Rectal smooth muscle tissue (tissue), 1 donor: ENCODE data around the gene ARHGEF7.

Experiments
- H3K27ac ChIP-seq: one replicate; pipeline ENCODE4 v1.7.0; 2013; ENCODE audit warnings: low read depth, low read length, inconsistent platforms
- H3K27me3 ChIP-seq: one replicate; pipeline ENCODE4 v1.7.0; 2013; ENCODE audit warnings: low read length; ENCODE audit not compliant: control insufficient read depth, insufficient read depth
- H3K36me3 ChIP-seq: one replicate; pipeline ENCODE4 v1.7.0; 2013; ENCODE audit warnings: low read length; ENCODE audit not compliant: control insufficient read depth, insufficient read depth
- H3K4me1 ChIP-seq: one replicate; pipeline ENCODE4 v1.7.0; 2013; ENCODE audit warnings: low read length; ENCODE audit not compliant: control insufficient read depth, insufficient read depth
- H3K4me3 ChIP-seq: one replicate; pipeline ENCODE4 v1.7.0; 2013; ENCODE audit warnings: low read length
- H3K9ac ChIP-seq: one replicate; pipeline ENCODE4 v1.7.0; 2013; ENCODE audit warnings: low read length

Gene ARHGEF7

GRCh38 chr13:111123649-111124048, 8.5 kb downstream of the ARHGEF7 start:
- H3K4me3 ChIP-seq = no peak overlapping the region
- no peaks in the 10 kb centered on the region for H3K4me1 ChIP-seq
- H3K36me3 ChIP-seq = no peaks in the 10 kb centered on the region
- H3K9ac ChIP-seq = no peak overlapping the region
- H3K27ac ChIP-seq = no peak overlapping the region
- H3K27me3 ChIP-seq = peaks cover 3% of the 10 kb centered on the region

GRCh38 chr13:111126509-111126908, 11.4 kb downstream of the ARHGEF7 start:
- no peaks in the 10 kb centered on the region for H3K36me3 ChIP-seq
- H3K4me1 ChIP-seq = no peaks in the 10 kb centered on the region
- no peak overlapping the region for H3K27ac ChIP-seq
- peaks cover 3% of the 10 kb centered on the region for H3K27me3 ChIP-seq
- no peak overlapping the region for H3K4me3 ChIP-seq
- H3K9ac ChIP-seq = no peak overlapping the region

- Histone ChIP-seq H3K27me3 (no peaks in the 10 kb centered on the region), H3K36me3 (no peaks in the 10 kb centered on the region), H3K4me1 (no peaks in the 10 kb centered on the region), H3K27ac (no peak overlapping the region), H3K4me3 (no peak overlapping the region), H3K9ac (no peak overlapping the region)
Measured at GRCh38 chr13:111129465-111130115, 14.5 kb downstream of the ARHGEF7 start.

- no peak overlapping the region for H3K27ac ChIP-seq
- H3K9ac ChIP-seq = no peak overlapping the region
- no peak overlapping the region for H3K4me3 ChIP-seq
- H3K36me3 ChIP-seq = no peaks in the 10 kb centered on the region
- no peaks in the 10 kb centered on the region for H3K27me3 ChIP-seq
- no peaks in the 10 kb centered on the region for H3K4me1 ChIP-seq
Measured at GRCh38 chr13:111130116-111130508, 15.0 kb downstream of the ARHGEF7 start.

GRCh38 chr13:111131048-111131447, 15.9 kb downstream of the ARHGEF7 start:
- Histone ChIP-seq H3K4me1 (no peaks in the 10 kb centered on the region), H3K27ac (no peak overlapping the region), H3K27me3 (no peaks in the 10 kb centered on the region), H3K9ac (no peak overlapping the region), H3K36me3 (no peaks in the 10 kb centered on the region), H3K4me3 (no peak overlapping the region)

GRCh38 chr13:111131611-111132010, 16.5 kb downstream of the ARHGEF7 start:
- H3K4me3 ChIP-seq = no peak overlapping the region
- H3K27me3 ChIP-seq = no peaks in the 10 kb centered on the region
- H3K9ac ChIP-seq = no peak overlapping the region
- no peaks in the 10 kb centered on the region for H3K36me3 ChIP-seq
- H3K27ac ChIP-seq = no peak overlapping the region
- H3K4me1 ChIP-seq = no peaks in the 10 kb centered on the region

- no peak overlapping the region for H3K27ac ChIP-seq
- no peaks in the 10 kb centered on the region for H3K4me1 ChIP-seq
- H3K27me3 ChIP-seq = no peaks in the 10 kb centered on the region
- H3K9ac ChIP-seq = no peak overlapping the region
- H3K36me3 ChIP-seq = no peaks in the 10 kb centered on the region
- H3K4me3 ChIP-seq = no peak overlapping the region
Measured at GRCh38 chr13:111132948-111133347, 17.8 kb downstream of the ARHGEF7 start.

GRCh38 chr13:111139452-111139851, 24.3 kb downstream of the ARHGEF7 start:
- no peak overlapping the region for H3K4me3 ChIP-seq
- H3K36me3 ChIP-seq = no peaks in the 10 kb centered on the region
- no peak overlapping the region for H3K27ac ChIP-seq
- H3K4me1 ChIP-seq = no peaks in the 10 kb centered on the region
- no peaks in the 10 kb centered on the region for H3K27me3 ChIP-seq
- H3K9ac ChIP-seq = no peak overlapping the region

- Histone ChIP-seq H3K27me3 (no peaks in the 10 kb centered on the region), H3K4me3 (no peak overlapping the region), H3K36me3 (no peaks in the 10 kb centered on the region), H3K4me1 (no peaks in the 10 kb centered on the region), H3K27ac (no peak overlapping the region), H3K9ac (no peak overlapping the region)
Measured at GRCh38 chr13:111139873-111140561, 24.9 kb downstream of the ARHGEF7 start.

GRCh38 chr13:111140562-111141105, 25.5 kb downstream of the ARHGEF7 start:
- no peak overlapping the region for H3K4me3 ChIP-seq
- H3K36me3 ChIP-seq = no peaks in the 10 kb centered on the region
- no peak overlapping the region for H3K27ac ChIP-seq
- no peaks in the 10 kb centered on the region for H3K4me1 ChIP-seq
- H3K27me3 ChIP-seq = no peaks in the 10 kb centered on the region
- H3K9ac ChIP-seq = no peak overlapping the region

- Histone ChIP-seq H3K27me3 (no peaks in the 10 kb centered on the region), H3K27ac (no peak overlapping the region), H3K36me3 (no peaks in the 10 kb centered on the region), H3K4me1 (no peaks in the 10 kb centered on the region), H3K9ac (no peak overlapping the region), H3K4me3 (no peak overlapping the region)
Measured at GRCh38 chr13:111142472-111142871, 27.4 kb downstream of the ARHGEF7 start.

- H3K27ac ChIP-seq = no peak overlapping the region
- no peaks in the 10 kb centered on the region for H3K4me1 ChIP-seq
- no peak overlapping the region for H3K9ac ChIP-seq
- no peaks in the 10 kb centered on the region for H3K36me3 ChIP-seq
- H3K27me3 ChIP-seq = no peaks in the 10 kb centered on the region
- no peak overlapping the region for H3K4me3 ChIP-seq
Measured at GRCh38 chr13:111143865-111144540, 28.9 kb downstream of the ARHGEF7 start.
